ENCODE results near the gene IQCM.

Gene IQCM

GRCh38 chr4:149795256-149795655, 20.4 kb downstream of the IQCM start:
- no peak overlapping the region for H3K4me3 ChIP-seq (replicated peaks in 1 of 2; ENCODE audit: low read depth in 2 of 2, low read length in 2 of 2)
- no peak for TF ChIP-seq CTCF (IDR thresholded peaks at IDR 0.05; ENCODE audit: low read depth, low read length)
- DNase-seq (ENCODE audit: low read depth in 2 of 2), result peak in 1 of 2 donors; percentile 3

- no peak overlapping the region for H3K4me3 ChIP-seq (replicated peaks in 1 of 2; ENCODE audit: low read depth in 2 of 2, low read length in 2 of 2)
- DNase-seq (ENCODE audit: low read depth in 2 of 2), result peak in 1 of 2 donors; percentile 6
- TF ChIP-seq CTCF (IDR thresholded peaks at IDR 0.05; ENCODE audit: low read depth, low read length), result no peak
These were observed 21.3 kb downstream of the IQCM start for GRCh38 chr4:149794352-149794751.

GRCh38 chr4:149793459-149793858, 22.2 kb downstream of the IQCM start:
- H3K4me3 ChIP-seq (replicated peaks in 1 of 2; ENCODE audit: low read depth in 2 of 2, low read length in 2 of 2), result no peak overlapping the region
- TF ChIP-seq CTCF (IDR thresholded peaks at IDR 0.05; ENCODE audit: low read depth, low read length), result no peak
- peak in 1 of 2 donors; percentile 10 for DNase-seq (ENCODE audit: low read depth in 2 of 2)

GRCh38 chr4:149791851-149792250, 23.8 kb downstream of the IQCM start:
- no peak overlapping the region for H3K4me3 ChIP-seq (replicated peaks in 1 of 2; ENCODE audit: low read depth in 2 of 2, low read length in 2 of 2)
- no peak for TF ChIP-seq CTCF (IDR thresholded peaks at IDR 0.05; ENCODE audit: low read depth, low read length)
- DNase-seq (ENCODE audit: low read depth in 2 of 2), result peak in 1 of 2 donors; percentile 11

- H3K4me3 ChIP-seq (replicated peaks in 1 of 2; ENCODE audit: low read depth in 2 of 2, low read length in 2 of 2), result no peak overlapping the region
- TF ChIP-seq CTCF (IDR thresholded peaks at IDR 0.05; ENCODE audit: low read depth, low read length), result no peak
- peak; percentile 15 for DNase-seq (ENCODE audit: low read depth in 2 of 2)
These were observed 25.3 kb downstream of the IQCM start for GRCh38 chr4:149790172-149790907.

- no peak for DNase-seq (ENCODE audit: low read depth in 2 of 2)
These were observed 27.3 kb downstream of the IQCM start for GRCh38 chr4:149788300-149788699.

More at GRCh38 chr4:149788300-149788699, 27.3 kb downstream of the IQCM start:
- H3K4me3 ChIP-seq (replicated peaks in 1 of 2; ENCODE audit: low read depth in 2 of 2, low read length in 2 of 2), result no peak overlapping the region
- no peak for TF ChIP-seq CTCF (IDR thresholded peaks at IDR 0.05; ENCODE audit: low read depth, low read length)
